ENCODE data around the gene CPAMD8. TPM values are rescaled to one million over a fixed set of nuclear protein-coding genes. Genes with fewer than 3 reads are reported as not detected.

Gene CPAMD8
- total and polyA plus RNA-seq, 9 of the 15 experiments (the other 6 are each of a cell fraction or from before 2014, with no cell fraction given) = 0.20 to 2.1 (median 1.3) TPM

GRCh38 chr19:16921766-16922591, 104.6 kb downstream of the CPAMD8 start (continued):
- TF ChIP-seq E2F4 (CRISPR knock-in tag; IDR thresholded peaks at IDR 0.05; ENCODE audit: low read depth) = no peak
- TF ChIP-seq ZNF121 (CRISPR knock-in tag; conservative IDR thresholded peaks at IDR 0.05) = peak; percentile 19
- TF ChIP-seq MTA3 (IDR thresholded peaks at IDR 0.05; ENCODE audit: borderline replicate concordance) = 0 out of 2 replicates have a peak, but pooled peaks have one; percentile 22
- TF ChIP-seq SMARCA5 (IDR thresholded peaks at IDR 0.05) = peak; percentile 100
- TF ChIP-seq ZBTB33 (CRISPR knock-in tag; IDR thresholded peaks at IDR 0.05) = peak; percentile 82
- TF ChIP-seq HNRNPLL (IDR thresholded peaks at IDR 0.05; ENCODE audit: low read depth, low read length, poor library complexity, severe bottlenecking) = no peak
- no peak for TF ChIP-seq SMARCC2 (IDR thresholded peaks at IDR 0.05; ENCODE audit: low read depth)
- TF ChIP-seq PHF21A (IDR thresholded peaks at IDR 0.05; ENCODE audit: borderline replicate concordance, low read depth) = peak; percentile 98
- TF ChIP-seq USF1 (CRISPR knock-in tag; IDR thresholded peaks at IDR 0.05) = no peak
- peak; percentile 93 for TF ChIP-seq ZSCAN29 (IDR thresholded peaks at IDR 0.05)
- TF ChIP-seq TRIM24 (IDR thresholded peaks at IDR 0.05) = peak; percentile 19 to 27; a peak in 1 of 4 replicates
- TF ChIP-seq ADNP (tag; IDR thresholded peaks at IDR 0.05) = 0 out of 2 replicates have a peak, but pooled peaks have one; percentile 28
- TF ChIP-seq ZNF780A (CRISPR knock-in tag; IDR thresholded peaks at IDR 0.05) = no peak
- TF ChIP-seq DACH1 (IDR thresholded peaks at IDR 0.05; ENCODE audit: partially characterized antibody) = peak; percentile 24
